Measurements from ENCODE around the gene PIP5KL1. TPM values are rescaled to one million over a fixed set of nuclear protein-coding genes. Genes with fewer than 3 reads are reported as not detected.

The PIP5KL1 gene
- total and polyA plus RNA-seq, 2 of the 8 experiments (the other 6 are each of a cell fraction or from before 2014, with no cell fraction given), result 13.4 to 15.4 TPM

DNA sequence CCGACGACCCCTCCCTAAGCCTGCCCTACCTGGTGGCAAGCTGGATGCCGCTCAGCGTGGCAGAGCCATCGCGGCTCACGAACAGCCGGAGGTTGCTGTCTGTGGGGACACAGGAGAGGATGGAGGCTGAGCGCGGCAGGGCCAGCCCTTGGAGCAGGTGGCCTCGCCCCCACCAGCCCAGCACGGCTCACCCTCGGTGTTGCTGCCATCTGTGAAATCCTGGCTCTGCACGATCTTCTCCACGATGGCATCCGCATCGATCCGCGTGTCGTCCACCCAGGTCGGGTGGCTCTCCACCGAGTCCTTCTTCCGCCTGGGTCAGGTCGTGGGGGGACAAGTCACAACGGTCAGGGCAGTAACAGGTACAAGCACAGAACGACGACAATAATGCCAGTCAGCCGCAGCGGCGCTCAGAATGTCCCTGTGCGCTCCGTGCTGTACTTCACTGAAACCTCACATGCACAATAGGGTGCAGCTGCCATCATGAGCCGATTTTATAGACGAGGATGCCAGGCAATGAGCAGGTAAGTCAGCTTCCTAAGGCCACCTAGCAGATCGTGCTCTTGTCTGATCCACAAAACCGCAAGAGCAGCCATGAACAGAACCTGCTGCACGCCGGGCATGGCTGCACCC, 14.1 kb upstream of the PIP5KL1 start (continued):
- TF ChIP-seq, protein P1, sequence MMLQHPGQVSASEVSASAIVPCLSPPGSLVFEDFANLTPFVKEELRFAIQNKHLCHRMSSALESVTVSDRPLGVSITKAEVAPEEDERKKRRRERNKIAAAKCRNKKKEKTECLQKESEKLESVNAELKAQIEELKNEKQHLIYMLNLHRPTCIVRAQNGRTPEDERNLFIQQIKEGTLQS (IDR thresholded peaks at IDR 0.05; ENCODE audit: insufficient read depth, low read depth, low read length), result no peak
- TF ChIP-seq ASH2L (IDR thresholded peaks at IDR 0.05; ENCODE audit: low read length) (no peak), RAD21 (IDR thresholded peaks at IDR 0.05 in 1 of 2, conservative IDR thresholded peaks at IDR 0.05 in 1 of 2; ENCODE audit: low read depth in 2 of 2, low read length in 2 of 2) (no peak)
- TF ChIP-seq, protein P2, sequence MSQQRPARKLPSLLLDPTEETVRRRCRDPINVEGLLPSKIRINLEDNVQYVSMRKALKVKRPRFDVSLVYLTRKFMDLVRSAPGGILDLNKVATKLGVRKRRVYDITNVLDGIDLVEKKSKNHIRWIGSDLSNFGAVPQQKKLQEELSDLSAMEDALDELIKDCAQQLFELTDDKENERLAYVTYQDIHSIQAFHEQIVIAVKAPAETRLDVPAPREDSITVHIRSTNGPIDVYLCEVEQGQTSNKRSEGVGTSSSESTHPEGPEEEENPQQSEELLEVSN (IDR thresholded peaks at IDR 0.05), result no peak
